ENCODE data around the gene NT5C3A.
A peak's percentile ranks its signal among the peaks of the same experiment; 100 is the strongest.

NT5C3A gene

DNA sequence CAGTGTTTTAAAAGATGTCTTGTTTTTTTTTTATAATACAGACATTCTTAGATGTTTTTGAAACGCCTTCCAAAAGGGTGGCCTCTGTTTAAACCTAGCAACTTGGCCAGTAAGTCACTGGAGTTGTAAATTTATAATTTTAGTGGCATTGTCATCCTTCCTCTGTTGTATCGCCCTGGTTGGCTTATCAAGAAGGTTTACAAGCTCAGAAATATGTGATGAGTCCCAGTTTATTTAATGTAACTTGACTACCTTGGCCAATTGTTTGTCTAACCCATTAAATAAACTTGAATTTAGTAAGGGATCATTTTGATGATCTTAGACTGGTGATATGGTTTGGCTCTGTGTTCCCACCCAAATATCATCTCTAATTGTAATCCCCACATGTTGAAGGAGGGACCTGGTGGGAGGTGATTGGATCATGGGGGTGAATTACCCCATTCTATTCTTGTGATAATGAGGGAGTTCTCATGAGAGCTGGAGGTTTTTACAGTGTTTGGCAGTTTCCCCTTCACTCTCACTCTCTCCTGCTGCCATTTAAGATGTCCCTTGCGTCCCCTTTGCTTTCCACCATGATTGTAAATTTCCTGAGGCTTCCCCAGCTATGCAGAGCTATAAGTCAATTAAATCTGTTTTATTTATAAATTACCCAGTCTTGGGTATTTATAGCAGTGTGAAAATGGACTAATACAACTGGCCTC, 13.4 kb upstream of the NT5C3A start:
- no peak for DNase-seq

- DNase-seq: no peak
These were observed 10.7 kb upstream of the NT5C3A start for GRCh38 chr7:33073243-33073642.

DNA sequence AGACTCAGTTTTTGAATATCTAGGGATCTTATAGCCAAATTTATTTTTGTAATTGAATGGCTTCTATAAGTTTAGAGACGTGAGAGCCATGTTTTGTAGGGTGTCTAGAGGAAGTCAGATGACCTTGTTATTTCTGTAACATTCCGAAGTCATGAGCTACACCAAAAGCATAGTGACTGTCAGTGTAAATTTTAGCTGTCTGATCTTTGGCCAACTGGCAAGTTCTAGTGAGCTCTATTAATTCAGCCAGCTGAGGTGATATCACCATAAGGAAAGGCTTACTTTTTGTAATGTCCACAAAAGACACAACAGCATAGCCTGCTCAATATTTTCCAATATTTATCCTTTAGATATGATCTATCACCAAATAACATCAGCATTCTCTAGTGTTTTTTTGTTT, 9.9 kb upstream of the NT5C3A start:
- DNase-seq: no peak

- no peak for DNase-seq
These were observed 8.3 kb upstream of the NT5C3A start for GRCh38 chr7:33070831-33071230.

- DNase-seq: peak; percentile 46
These were observed 7.7 kb upstream of the NT5C3A start for GRCh38 chr7:33070277-33070676.

DNA sequence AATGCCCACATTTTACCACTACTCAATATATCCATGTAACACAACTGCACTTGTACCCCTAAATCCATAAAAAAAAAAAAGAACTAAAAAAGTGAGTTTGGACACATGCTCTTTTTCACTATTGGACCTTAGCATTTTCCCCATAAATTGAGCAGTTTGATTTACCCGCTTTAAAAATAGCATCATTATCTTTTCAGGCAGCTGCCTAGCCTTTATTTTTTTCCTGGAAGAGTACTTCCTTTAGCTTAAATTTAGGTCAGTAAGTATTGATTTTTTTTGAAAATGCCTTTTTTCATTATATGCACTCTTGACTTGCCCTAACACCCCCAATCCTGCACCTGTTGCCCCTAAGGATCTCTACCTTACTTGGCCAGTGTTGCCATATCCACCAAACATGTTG, 5.3 kb upstream of the NT5C3A start:
- no peak for DNase-seq

GRCh38 chr7:33066771-33067170, 4.2 kb upstream of the NT5C3A start:
- no peak for DNase-seq

GRCh38 chr7:33065981-33066380, 3.4 kb upstream of the NT5C3A start:
- DNase-seq: no peak

DNA sequence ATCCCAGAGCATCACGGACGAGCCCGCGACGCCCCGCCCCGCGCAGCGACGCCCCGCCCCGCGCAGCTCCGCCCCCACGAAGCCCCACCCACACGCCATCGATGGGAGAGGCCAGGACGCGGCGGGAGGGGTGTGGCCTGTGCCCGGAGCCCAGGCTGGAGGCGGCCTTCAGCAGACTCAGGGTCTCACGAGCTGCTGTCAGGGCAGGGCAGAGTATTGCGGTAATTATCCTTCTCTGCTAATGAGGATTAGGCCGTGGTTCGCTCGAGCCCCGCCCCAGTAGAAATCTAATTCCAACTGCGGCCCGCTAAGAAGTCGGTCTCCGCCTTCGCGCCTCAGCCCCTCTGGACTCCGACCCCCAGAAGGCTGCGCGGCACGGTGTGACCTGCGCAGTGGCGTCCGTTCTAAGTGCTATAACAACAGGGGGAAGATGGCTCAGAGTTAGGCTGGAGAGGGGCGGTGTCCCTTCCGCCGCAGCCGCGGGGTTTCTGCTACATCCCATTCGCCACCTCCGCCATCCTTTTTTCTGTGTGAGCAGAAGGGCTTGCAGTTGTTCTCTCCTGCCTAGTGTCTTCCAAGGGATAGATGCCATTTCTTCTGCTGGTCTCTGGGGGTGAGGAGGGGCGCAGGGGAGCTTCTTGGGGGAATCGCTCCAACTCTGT, 337 bp upstream of the NT5C3A start:
- DNase-seq: peak; percentile 99

- peak; percentile 55 for DNase-seq
These were observed 1.2 kb downstream of the NT5C3A start for GRCh38 chr7:33061282-33061937.

- DNase-seq: no peak
These were observed 2.9 kb downstream of the NT5C3A start for GRCh38 chr7:33059635-33060034.

DNA sequence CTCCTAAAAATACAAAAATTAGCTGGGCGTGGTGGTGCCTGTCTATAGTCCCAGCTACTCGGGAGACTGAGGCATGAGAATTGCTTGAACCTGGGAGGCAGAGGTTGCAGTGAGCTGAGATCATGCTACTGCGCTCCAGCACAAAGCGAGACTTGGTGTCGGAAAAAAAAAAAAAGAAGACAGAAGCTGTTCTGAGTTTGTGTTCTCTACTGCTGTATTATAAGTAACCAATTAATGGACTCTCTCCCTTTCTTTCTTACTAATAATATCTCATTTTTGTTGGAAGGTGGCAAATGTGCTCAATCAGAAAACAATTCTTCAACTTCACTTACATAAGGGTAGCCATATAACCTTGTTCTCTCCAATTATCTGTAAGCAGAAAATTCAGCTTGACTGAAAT, 7.4 kb downstream of the NT5C3A start:
- DNase-seq: no peak

DNA sequence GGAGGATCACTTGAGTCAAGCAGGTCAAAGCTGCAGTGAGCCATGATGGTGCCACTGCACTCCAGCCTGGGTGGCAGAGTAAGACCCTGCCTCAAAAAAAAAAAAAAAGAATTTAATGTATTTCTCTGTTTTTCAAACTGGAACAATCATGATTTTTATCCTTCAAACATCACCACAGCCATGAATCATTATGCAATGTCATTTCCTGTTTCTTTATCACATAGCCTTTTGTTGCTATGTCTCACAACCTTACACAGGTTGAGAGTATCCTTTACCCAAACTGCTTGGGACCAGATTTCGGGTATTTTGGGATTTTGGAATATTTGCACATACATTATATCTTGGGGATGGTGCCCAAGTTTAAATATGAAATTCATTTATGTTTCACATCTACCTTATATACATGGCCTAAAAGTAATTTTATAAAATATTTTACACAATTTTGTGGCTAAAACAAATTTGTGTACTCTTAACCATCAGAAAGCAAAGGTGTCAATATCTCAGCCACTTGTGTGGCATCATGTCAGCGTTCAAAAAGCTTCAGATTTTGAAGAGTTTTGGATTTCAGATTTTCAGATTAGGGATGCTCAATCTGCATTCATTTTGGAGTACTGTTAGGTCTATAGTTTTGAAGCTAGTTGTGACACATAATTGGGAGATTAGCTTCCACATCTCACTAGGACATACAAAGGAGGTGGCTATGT, 8.2 kb downstream of the NT5C3A start:
- peak; percentile 58 for DNase-seq

DNA sequence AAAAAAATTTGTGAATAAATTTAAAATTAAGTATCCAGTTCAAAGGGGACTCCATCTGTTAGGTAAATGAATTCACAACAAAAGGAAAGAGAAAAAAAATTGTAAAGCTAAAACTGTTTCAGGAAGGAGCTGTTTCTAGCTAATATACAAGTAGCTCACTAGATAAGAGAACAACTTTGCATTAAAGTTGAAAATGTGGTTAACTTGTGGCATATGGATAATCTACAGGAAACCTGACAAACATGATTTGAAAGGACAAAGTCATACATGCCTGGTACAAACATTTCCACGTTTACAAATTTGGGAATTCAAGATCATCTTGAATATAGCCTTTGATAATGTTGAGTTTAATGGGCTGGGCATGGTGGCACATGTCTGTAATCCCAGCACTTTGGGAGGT, 8.9 kb downstream of the NT5C3A start:
- DNase-seq: no peak

- DNase-seq: peak; percentile 87
These were observed 11.8 kb downstream of the NT5C3A start for GRCh38 chr7:33050535-33051318.

DNA sequence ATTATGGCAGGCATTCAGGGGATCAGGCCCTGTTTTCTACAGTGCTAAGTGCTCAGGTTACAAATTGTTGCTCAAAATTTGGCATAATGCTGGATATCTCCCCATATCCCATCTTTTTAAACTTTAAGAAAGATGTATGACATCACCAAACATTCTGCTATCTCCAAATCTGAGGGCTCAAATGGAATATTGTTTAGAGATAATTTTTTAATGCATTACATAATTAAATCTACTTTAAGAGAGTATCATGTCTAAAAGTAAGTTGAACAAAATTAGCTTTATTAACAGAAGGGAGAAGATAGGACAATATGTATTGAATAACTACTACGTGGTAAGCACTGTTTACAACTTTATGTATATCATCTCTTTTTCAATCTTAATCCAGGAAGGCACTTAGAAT, 13.9 kb downstream of the NT5C3A start:
- DNase-seq: no peak

DNA sequence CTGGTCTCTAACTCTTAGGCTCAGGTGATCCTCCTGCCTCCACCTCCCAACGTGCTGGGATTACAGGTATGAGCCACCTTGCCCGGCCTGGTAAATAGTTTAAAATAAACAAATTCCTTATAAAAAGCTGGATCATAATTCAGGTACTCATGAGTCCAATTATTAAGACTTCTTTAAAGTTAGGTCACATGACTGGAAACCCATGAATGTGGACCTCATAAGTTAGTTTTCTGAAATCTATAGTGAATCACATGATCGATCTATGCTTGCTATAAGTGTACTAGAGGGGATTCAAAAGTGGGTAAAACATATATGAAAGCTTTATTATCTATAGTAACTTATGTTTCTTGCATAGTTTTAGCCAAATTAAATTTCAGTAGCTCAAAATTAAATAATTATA, 14.3 kb downstream of the NT5C3A start:
- no peak for DNase-seq

DNA sequence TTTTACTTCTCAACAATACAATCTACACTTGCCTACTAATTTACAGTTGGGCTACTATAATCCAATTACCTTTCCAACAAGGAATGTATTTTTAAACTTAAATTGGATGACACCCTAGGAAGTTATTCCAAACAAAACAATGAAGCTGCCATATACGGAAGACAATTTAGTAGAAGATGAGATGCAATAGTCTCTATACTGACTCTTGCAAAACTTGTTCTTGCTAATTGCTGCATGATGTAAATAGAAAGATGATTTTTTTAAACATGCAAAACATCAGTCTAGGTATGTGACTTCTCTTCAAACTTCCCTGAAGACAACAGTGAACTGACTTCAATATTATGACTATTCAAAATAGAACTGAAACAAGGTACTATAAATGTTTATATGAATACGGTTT, 17.6 kb downstream of the NT5C3A start:
- peak; percentile 56 for DNase-seq

- peak; percentile 97 for DNase-seq
These were observed 18.2 kb downstream of the NT5C3A start for GRCh38 chr7:33044401-33044718.

GRCh38 chr7:33043501-33044400, 18.8 kb downstream of the NT5C3A start:
- DNase-seq: peak; percentile 84

DNA sequence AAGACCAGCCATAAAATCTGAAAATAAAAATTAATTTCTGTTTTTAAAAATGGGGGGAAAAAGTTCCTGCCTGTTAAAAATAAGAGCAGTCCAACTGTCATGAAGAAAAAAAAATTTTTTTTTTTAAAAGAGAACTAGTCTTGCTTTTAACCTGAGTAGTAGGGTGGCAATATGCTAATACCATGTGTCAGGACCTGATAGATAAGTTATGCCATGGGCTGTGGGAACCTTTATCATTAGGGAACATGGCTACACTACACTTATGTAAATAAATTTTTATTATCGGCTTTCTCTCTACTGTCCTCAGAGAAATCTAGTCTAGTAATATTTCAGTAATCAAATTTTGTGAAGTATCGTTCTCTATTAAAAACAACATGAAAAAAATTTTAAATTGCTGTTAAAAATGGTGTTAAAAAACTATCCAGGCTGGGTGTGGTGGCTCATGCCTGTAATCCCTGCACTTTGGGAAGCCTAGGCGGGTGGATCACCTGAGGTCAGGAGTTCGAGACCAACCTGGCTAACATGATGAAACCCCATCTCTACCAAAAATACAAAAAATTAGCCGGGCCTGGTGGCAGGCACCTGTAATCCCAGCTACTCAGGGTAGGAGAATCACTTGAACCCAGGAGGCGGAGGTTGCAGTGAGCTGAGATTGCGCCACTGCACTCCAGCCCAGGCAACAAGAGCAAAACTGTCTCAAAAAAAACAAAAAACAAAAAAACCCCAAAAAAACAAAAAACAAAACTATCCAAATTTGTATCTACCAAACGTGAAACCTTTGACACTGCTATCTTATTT, 20.7 kb downstream of the NT5C3A start:
- DNase-seq: peak; percentile 20

All from DMS53 (cell line).